Measurements from ENCODE around the gene SIGLEC10.

Gene SIGLEC10

DNA sequence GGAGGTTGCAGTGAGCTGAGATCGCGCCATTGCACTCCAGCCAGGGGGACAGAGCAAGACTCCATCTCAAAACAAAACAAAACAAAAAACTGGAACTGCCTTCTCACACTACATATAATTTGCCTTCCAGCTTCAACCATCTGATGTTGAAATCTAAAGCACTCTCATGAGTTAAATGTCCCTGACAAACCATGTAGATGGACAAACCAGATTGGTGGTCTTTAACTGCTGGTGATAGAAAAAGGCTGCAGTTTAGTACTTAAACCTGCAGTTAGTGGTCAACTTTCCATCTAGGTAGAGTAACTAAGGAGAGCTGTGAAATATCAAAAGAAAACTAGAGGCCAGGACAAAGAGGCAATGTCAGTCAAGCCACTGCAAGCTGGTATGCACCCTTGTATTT lies 21.3 kb downstream of the SIGLEC10 start:
- ChIA-PET POLR2A (ENCODE audit: low non-redundant PET) (no interaction called here), CTCF (no interaction called here)
- H3K27ac ChIP-seq, result no peak overlapping the region
- TF ChIP-seq, protein P1, sequence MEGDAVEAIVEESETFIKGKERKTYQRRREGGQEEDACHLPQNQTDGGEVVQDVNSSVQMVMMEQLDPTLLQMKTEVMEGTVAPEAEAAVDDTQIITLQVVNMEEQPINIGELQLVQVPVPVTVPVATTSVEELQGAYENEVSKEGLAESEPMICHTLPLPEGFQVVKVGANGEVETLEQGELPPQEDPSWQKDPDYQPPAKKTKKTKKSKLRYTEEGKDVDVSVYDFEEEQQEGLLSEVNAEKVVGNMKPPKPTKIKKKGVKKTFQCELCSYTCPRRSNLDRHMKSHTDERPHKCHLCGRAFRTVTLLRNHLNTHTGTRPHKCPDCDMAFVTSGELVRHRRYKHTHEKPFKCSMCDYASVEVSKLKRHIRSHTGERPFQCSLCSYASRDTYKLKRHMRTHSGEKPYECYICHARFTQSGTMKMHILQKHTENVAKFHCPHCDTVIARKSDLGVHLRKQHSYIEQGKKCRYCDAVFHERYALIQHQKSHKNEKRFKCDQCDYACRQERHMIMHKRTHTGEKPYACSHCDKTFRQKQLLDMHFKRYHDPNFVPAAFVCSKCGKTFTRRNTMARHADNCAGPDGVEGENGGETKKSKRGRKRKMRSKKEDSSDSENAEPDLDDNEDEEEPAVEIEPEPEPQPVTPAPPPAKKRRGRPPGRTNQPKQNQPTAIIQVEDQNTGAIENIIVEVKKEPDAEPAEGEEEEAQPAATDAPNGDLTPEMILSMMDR (conservative IDR thresholded peaks at IDR 0.05; ENCODE audit: low read depth), result no peak
- DNase-seq (ENCODE audit: low spot score), result no peak

DNA sequence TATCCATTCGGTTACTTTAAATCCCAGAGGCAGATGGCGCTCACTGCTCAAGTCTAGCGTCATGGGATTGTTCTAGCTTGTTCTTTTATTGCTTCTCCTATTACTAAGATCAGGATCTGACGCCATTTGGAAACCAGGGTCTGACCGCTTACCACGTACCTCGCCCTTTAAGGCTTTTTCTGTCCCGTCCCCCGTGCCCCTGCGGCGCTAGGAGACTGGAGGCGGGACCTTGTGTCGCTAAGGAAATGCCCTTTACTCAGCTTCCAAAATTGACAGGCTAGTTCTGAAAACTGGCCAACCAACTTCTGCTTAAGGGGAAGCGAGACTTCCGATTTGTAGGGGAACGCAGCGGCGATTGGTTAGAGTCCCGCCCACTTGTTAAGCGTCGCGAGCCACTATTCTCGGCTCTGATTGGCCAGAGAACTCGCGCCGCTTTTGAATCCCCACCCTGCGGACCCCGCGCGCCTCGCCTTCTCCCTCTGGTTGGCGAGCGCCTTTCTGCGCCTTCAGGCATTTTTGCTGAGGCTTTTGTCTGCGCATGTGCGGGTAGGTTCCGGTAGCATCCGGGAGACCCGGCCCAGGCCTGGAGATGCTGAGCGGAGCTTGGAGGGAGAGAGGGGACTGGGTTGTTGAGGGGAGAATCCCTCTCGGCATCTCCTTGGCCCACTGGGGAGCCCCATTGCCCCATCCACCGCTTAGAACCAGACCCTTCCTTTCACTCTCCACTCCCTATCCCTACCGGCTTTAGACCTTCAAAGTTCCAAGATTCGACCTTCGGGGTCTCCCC lies 23.2 kb downstream of the SIGLEC10 start:
- POLR2A ChIA-PET (ENCODE audit: low non-redundant PET), result no interaction called here

DNA sequence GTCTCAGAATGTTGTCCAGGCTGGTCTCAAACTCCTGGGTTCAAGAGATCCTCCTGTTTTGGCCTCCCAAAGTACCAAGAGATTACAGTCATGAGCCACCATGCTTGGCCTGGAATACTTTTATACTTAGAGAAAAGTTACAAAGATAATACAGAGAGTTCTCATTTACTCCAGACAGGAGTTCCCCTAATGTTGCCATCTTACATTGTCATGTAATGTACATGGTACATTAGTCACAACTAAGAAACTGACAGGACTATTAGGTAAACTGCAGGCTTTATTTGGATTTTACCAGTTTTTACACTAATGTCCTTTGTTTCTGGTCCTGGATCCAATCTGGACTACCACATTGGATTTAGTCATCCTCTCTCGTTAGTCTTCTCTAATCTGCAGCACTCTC lies 24.7 kb downstream of the SIGLEC10 start:
- no peak for DNase-seq (ENCODE audit: low spot score)
- ChIA-PET POLR2A (ENCODE audit: low non-redundant PET) (no interaction called here), CTCF (no interaction called here)
- H3K27ac ChIP-seq, result no peak overlapping the region
- TF ChIP-seq, protein P1 (conservative IDR thresholded peaks at IDR 0.05; ENCODE audit: low read depth), result no peak

More for the DNA sequence above, 23.2 kb downstream of the SIGLEC10 start:
- peak overlapping the region; percentile 83 for H3K27ac ChIP-seq
- TF ChIP-seq, protein P1 (conservative IDR thresholded peaks at IDR 0.05; ENCODE audit: low read depth), result no peak
- CTCF ChIA-PET, result interaction anchor here (0.6 kb wide), 1 partner anchor 24 kb away, joined by 3 read pairs; no protein-coding TSS in a partner anchor
- peak; percentile 95 for DNase-seq (ENCODE audit: low spot score)

DNA sequence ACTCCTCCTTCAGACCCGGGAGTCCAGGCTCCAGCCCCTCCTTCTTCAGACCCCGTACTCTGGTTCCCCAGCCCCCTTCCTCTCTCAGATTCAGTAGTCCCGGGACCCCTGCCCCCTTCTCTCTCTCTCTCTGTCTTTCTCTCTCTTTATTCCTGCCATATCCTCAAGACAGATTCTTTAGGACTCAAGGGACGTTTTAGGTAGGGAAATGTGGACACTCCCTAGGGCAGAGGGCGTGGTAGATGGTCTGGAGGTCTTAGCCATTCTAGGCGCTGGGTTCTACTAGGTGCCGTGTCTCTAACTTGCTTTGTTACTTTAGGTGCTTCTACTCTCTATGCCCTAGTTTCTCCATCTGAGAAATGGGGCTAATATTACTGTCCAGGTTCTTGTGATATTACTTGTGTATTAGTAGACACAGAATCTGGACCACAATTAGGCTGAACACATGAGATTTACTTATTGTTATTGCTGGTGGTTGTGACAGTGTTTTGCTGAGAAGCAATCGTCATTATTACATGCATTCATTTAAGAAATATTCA lies 26.3 kb downstream of the SIGLEC10 start:
- DNase-seq (ENCODE audit: low spot score), result no peak
- no peak overlapping the region for H3K27ac ChIP-seq
- TF ChIP-seq, protein P1 (conservative IDR thresholded peaks at IDR 0.05; ENCODE audit: low read depth), result no peak
- ChIA-PET POLR2A (ENCODE audit: low non-redundant PET) (interaction anchor here (0.6 kb wide), 1 partner anchor 21 kb away, joined by 3 read pairs; no protein-coding TSS in a partner anchor), CTCF (no interaction called here)

DNA sequence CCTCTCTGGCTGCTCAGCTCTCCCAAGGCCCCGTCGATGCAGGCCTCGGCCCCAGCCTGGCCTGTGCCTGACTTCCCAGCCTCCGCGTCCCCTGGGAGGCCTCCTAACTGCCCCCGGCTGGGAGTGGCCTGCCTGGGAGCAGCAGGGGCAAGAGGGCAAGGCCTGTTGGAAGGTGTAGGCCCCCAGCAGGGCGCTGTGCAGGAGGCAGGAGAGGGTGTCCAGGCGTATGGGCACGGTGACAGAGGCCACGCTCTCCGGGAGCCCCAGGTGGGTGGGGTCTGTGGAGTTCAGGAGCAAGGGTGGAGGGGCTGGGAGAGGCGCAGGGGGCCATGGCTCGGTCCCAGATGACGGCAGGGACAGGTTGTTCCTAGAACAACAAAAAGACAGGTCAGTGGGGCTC lies 28.3 kb downstream of the SIGLEC10 start:
- ChIA-PET POLR2A (ENCODE audit: low non-redundant PET) (no interaction called here), CTCF (no interaction called here)
- no peak overlapping the region for H3K27ac ChIP-seq
- TF ChIP-seq, protein P1 (conservative IDR thresholded peaks at IDR 0.05; ENCODE audit: low read depth), result no peak
- DNase-seq (ENCODE audit: low spot score), result no peak

DNA sequence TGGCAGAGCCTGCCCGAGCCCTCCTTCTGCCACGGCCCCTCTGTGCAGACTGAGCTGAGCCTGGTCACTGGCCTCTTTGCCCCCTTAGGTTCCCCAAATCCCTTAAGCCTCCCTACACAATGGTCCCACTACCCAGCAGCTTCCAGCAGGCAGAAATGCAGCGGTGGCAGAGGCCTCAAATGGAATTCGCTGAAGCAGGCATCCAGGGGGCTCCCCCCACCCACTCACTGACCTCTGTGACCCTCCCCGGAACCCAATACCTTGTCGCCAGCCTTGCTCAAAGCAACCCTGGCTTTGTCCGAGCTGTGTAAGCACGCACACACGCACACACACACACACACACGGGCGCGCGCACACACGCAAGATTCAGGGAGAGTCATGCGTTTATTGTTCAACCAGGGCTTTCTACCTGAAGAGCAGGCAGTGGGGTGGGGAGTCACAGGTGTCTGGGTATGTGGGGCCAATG lies 29.5 kb downstream of the SIGLEC10 start, which contains the start of gene LIM2:
Gene LIM2, minus strand, starts transcription at position 51 of the 466 bp plus-strand sequence. CDS start 531 bp downstream, outside the sequence.
- no peak within 1 kb of the TSS for H3K27ac ChIP-seq
- no peak for DNase-seq (ENCODE audit: low spot score)
- TF ChIP-seq, protein P1 (conservative IDR thresholded peaks at IDR 0.05; ENCODE audit: low read depth), result no peak
- ChIA-PET POLR2A (ENCODE audit: low non-redundant PET) (no interaction called here), CTCF (no interaction called here)
